IMR-90 (cell line): ENCODE measurements around the gene PSMD11. TPM values are rescaled to one million over a fixed set of nuclear protein-coding genes. Genes with fewer than 3 reads are reported as not detected.
"Not testable (repeated sequence)": the region's sequence is repeated elsewhere in the genome, so short reads cannot be mapped to it uniquely, and the experiment has no call there.

Experiments
- ATAC-seq: fragments of 200-7000 bp; cut with Tn5 transposase; 2 replicates; pipeline ENCODE4 v1.9.1; 2020; ENCODE audit warnings: low read depth, mild to moderate bottlenecking, moderate library complexity
- BruUV-seq: library from RNA; stranded (reverse); fragments of 400-500 nt; replicated peaks from 2 replicates; lab custom pipeline; 2021; lab: Mats Ljungman, UMichigan
- CTCF ChIA-PET: fragments of 300-600 bp; formaldehyde crosslinking; extraction: SDS; loops from one replicate; lab custom pipeline; 2021; ENCODE audit warnings: antibody characterized with exemption; lab: Yijun Ruan, JAX
- POLR2A ChIA-PET: fragments of 300-600 bp; sonication (Branson Sonifier 250); formaldehyde crosslinking; loops from one replicate; lab custom pipeline; 2022; ENCODE audit warnings: antibody characterized with exemption; ENCODE audit not compliant: unreplicated experiment; lab: Charles Lee
- DNase-seq: peaks from one replicate; pipeline ENCODE4 v3.0.0; 2013
- H2AFZ ChIP-seq: replicated peaks from 2 replicates; pipeline ENCODE3; 2013; ENCODE audit warnings: low read length, mild to moderate bottlenecking; ENCODE audit not compliant: poor library complexity
- H2AK5ac ChIP-seq: 2 replicates; pipeline ENCODE4 v1.6.1; 2013; ENCODE audit warnings: low read depth, low read length, inconsistent platforms
- H2AK9ac ChIP-seq: replicated peaks from 2 replicates; pipeline ENCODE3; 2013; ENCODE audit warnings: mild to moderate bottlenecking, low read depth, low read length, moderate library complexity; ENCODE audit not compliant: poor library complexity
- H2BK120ac ChIP-seq: 2 replicates; pipeline ENCODE4 v1.6.1; 2013; ENCODE audit warnings: low read depth, low read length, inconsistent platforms
- H2BK15ac ChIP-seq: 3 replicates; pipeline ENCODE4 v1.6.1; 2013; ENCODE audit warnings: low read depth, low read length, inconsistent platforms
- H2BK20ac ChIP-seq: 2 replicates; pipeline ENCODE4 v1.6.1; 2013; ENCODE audit warnings: low read depth, mild to moderate bottlenecking, inconsistent platforms, low read length, moderate library complexity
- H2BK5ac ChIP-seq: 2 replicates; pipeline ENCODE4 v1.6.1; 2013; ENCODE audit warnings: mild to moderate bottlenecking, low read depth, low read length, inconsistent platforms; ENCODE audit not compliant: poor library complexity, severe bottlenecking
- H3K14ac ChIP-seq: replicated peaks from 2 replicates; pipeline ENCODE4 v1.6.1; 2013; ENCODE audit warnings: low read depth, low read length, inconsistent platforms
- H3K18ac ChIP-seq: 2 replicates; pipeline ENCODE4 v1.6.1; 2013; ENCODE audit warnings: low read depth, low read length, control low read depth
- H3K23ac ChIP-seq: 2 replicates; pipeline ENCODE4 v1.6.1; 2013; ENCODE audit warnings: low read depth, low read length, inconsistent platforms
- H3K27ac ChIP-seq: 2 replicates; pipeline ENCODE4 v1.5.1; 2013; ENCODE audit warnings: mild to moderate bottlenecking, control low read depth, low read length; ENCODE audit not compliant: insufficient read depth
- H3K27me3 ChIP-seq: 2 replicates; pipeline ENCODE4 v1.6.1; 2013; ENCODE audit warnings: low read length; ENCODE audit not compliant: control insufficient read depth, insufficient read depth
- H3K36me3 ChIP-seq: 2 replicates; pipeline ENCODE4 v1.6.1; 2013; ENCODE audit warnings: low read length, mixed read lengths; ENCODE audit not compliant: control insufficient read depth, insufficient read depth
- H3K4ac ChIP-seq: 2 replicates; pipeline ENCODE4 v1.6.1; 2013; ENCODE audit warnings: low read depth, low read length, inconsistent platforms
- H3K4me1 ChIP-seq: 2 replicates; pipeline ENCODE4 v1.6.1; 2013; ENCODE audit warnings: low read length, mixed read lengths; ENCODE audit not compliant: control insufficient read depth, insufficient read depth
- H3K4me2 ChIP-seq: 2 replicates; pipeline ENCODE4 v1.6.1; 2013; ENCODE audit warnings: low read depth, mild to moderate bottlenecking, control low read depth, low read length, moderate library complexity
- H3K4me3 ChIP-seq: 2 replicates; pipeline ENCODE4 v1.5.1; 2013; ENCODE audit warnings: low read depth, mild to moderate bottlenecking, control low read depth, low read length, moderate library complexity; ENCODE audit not compliant: insufficient read depth
- H3K56ac ChIP-seq: 2 replicates; pipeline ENCODE4 v1.6.1; 2013; ENCODE audit warnings: low read length, inconsistent platforms; ENCODE audit not compliant: insufficient read depth; ENCODE audit errors: extremely low read depth
- H3K79me1 ChIP-seq, 2 experiments: 2 replicates each; pipeline ENCODE4 v1.6.1; 2013; ENCODE audit warnings: low read length in 2 of 2, inconsistent platforms in 1 of 2, low read depth in 1 of 2
- H3K9ac ChIP-seq: 2 replicates; pipeline ENCODE4 v1.6.1; 2013; ENCODE audit warnings: low read depth, low read length, control low read depth
- H3K9me1 ChIP-seq: 2 replicates; pipeline ENCODE4 v1.6.1; 2013; ENCODE audit warnings: low read length, inconsistent platforms; ENCODE audit not compliant: insufficient read depth
- H3K9me3 ChIP-seq: 2 replicates; pipeline ENCODE4 v1.6.1; 2013; ENCODE audit warnings: low read length; ENCODE audit not compliant: control insufficient read depth, insufficient read depth
- H4K20me1 ChIP-seq: 2 replicates; pipeline ENCODE4 v1.6.1; 2013; ENCODE audit warnings: low read length, inconsistent platforms; ENCODE audit not compliant: insufficient read depth
- H4K5ac ChIP-seq: 2 replicates; pipeline ENCODE4 v1.6.1; 2013; ENCODE audit warnings: mild to moderate bottlenecking, low read depth, low read length, control low read depth
- H4K8ac ChIP-seq, 2 experiments: 2 replicates each; pipeline ENCODE4 v1.6.1; 2013; ENCODE audit warnings: low read depth in 2 of 2, low read length in 2 of 2, control low read depth in 1 of 2, inconsistent platforms in 1 of 2
- H4K91ac ChIP-seq: 2 replicates; pipeline ENCODE4 v1.6.1; 2013; ENCODE audit warnings: low read depth, low read length, inconsistent platforms; ENCODE audit not compliant: insufficient read depth
- WGBS, 2 experiments: methylation state at CpG; one replicate each; pipeline versions ENCODE4 v1.1.5 to v1.1.7; 2013; ENCODE audit warnings: missing lambda C conversion rate in 2 of 2; ENCODE audit not compliant: insufficient read length in 1 of 2; ENCODE audit errors: extremely low coverage in 2 of 2; 5-methylcytosine and 5-hydroxymethylcytosine counted together
- dilution Hi-C: fragments of 300-500 bp; cut with HindIII; formaldehyde crosslinking; loops from one replicate; pipeline ENCODE4 v1.14.3; 2018; ENCODE audit warnings: low sequenced_read_pairs; ENCODE audit not compliant: unreplicated experiment
- in situ Hi-C: fragments of 300-500 bp; cut with MboI; formaldehyde crosslinking; loops from 3 replicates; pipeline ENCODE4 v1.14.3; 2019; ENCODE audit warnings: low sequenced_read_pairs, inconsistent platforms, mixed read lengths
- intact Hi-C: fragments of 100-400 bp; cut with micrococcal nuclease; formaldehyde crosslinking; loops from 2 replicates; pipeline ENCODE4 v1.10.0; 2022
- polyA plus RNA-seq, 3 experiments: library from polyadenylated mRNA; depleted of rRNA; stranded (reverse); fragments of >200 nt; gene quantifications; 2 replicates each; pipeline ENCODE4 v1.2.3, GENCODE V29; 2012; ENCODE audit warnings: low replicate concordance in 1 of 3
- total RNA-seq: library from RNA; depleted of rRNA; stranded (reverse); fragments of >200 nt; gene quantifications from 2 replicates; pipeline ENCODE4 v1.2.3, GENCODE V29; 2012

Gene PSMD11
- total and polyA plus RNA-seq, 2 of the 4 experiments (the other 2 are of a cell fraction): 64.7 to 85.9 TPM

DNA sequence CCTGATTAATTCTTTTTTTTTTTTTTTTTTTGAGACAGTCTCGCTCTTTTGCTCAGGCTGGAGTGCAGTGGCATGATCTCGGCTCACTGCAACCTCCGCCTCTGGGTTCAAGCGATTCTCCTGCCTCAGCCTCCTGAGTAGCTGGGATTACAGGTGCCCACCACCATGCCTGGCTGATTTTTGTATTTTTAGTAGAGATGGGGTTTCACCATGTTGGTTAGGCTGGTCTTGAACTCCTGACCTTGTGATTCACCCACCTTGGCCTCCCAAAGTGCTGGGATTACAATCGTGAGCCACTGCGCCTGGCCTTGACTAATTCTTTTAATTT lies 80.2 kb downstream of the PSMD11 start:
- H3K27ac ChIP-seq, H4K8ac ChIP-seq, BruUV-seq, H3K4me1 ChIP-seq, dilution Hi-C loops, H3K79me1 ChIP-seq, H4K91ac ChIP-seq, H2BK5ac ChIP-seq, H3K27me3 ChIP-seq, H3K9me3 ChIP-seq, H2AK9ac ChIP-seq, H3K56ac ChIP-seq, H3K4me3 ChIP-seq, ATAC-seq, H2BK15ac ChIP-seq, H2BK120ac ChIP-seq, H4K5ac ChIP-seq, H3K14ac ChIP-seq, intact Hi-C loops, H3K4ac ChIP-seq, H4K20me1 ChIP-seq, H3K9me1 ChIP-seq, H2BK20ac ChIP-seq, H2AFZ ChIP-seq, H2AK5ac ChIP-seq, in situ Hi-C loops, H3K36me3 ChIP-seq, DNase-seq, H3K23ac ChIP-seq, H3K9ac ChIP-seq, H3K18ac ChIP-seq, H3K4me2 ChIP-seq: not testable (repeated sequence)
- no CpG with 5 or more reads among the region's 6 CpGs for WGBS, 2 experiments
- ChIA-PET POLR2A (interaction anchor here (0.5 kb wide), 1 partner anchor 10 kb away, joined by 3 read pairs; no protein-coding TSS in a partner anchor), CTCF (interaction anchor here (0.5 to 0.7 kb wide), 2 partner anchors 10 to 151 kb away, joined by 3 to 4 read pairs; no protein-coding TSS in a partner anchor)
